ENCODE measurements around the gene CCN6.
"Not testable (repeated sequence)": the region's sequence is repeated elsewhere in the genome, so short reads cannot be mapped to it uniquely, and the experiment has no call there.

CCN6 gene

DNA sequence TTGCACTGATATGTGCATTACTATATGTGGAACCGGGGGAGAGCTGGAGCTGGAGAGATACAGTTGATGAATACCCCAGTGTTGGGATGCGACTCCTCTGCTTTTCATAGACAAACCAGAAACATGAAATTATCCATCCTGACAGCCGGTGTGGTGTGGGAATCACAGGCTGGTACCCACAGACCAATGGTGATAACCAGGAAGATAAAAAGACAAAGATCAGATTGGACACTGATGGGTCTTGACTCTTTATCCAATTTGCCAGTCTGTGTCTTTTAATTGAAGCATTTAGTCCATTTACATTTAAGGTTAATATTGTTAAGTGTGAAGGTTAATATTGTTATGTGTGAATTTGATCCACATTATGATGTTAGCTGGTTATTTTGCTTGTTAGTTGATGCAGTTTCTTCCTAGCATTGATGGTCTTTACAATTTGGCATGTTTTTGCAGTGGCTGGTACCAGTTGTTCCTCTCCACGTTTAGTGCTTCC, 2.6 kb upstream of the CCN6 start:
- not testable (repeated sequence) for DNase-seq (ENCODE audit: low read depth in 2 of 2)

- no peak for DNase-seq (ENCODE audit: low read depth in 2 of 2)
Measured at GRCh38 chr6:112054555-112055190, 769 bp downstream of the CCN6 start.

- DNase-seq (ENCODE audit: low read depth in 2 of 2), result no peak
Measured at GRCh38 chr6:112058243-112059032, 4.5 kb downstream of the CCN6 start.

DNA sequence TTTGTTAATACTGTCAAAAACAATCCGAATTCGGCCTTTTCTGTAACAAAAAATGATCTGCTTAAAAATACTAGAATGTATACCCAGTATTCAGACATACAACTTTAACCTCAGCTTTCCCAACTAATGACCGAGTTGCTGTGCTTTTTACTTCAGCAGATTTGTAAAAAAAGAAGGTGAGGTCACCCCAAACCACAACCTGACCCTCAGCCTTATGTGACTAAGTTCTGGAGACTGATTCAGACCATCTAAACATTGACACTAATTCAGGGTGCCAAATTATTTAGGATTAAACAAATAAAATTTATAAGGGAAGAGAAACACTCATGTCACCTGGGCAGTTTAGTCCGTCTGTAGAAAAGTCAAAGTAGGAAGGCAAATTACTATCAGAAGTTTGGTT, 7.7 kb downstream of the CCN6 start:
- DNase-seq (ENCODE audit: low read depth in 2 of 2), result no peak

GRCh38 chr6:112062966-112063365, 9.1 kb downstream of the CCN6 start:
- no peak for DNase-seq (ENCODE audit: low read depth in 2 of 2)

DNA sequence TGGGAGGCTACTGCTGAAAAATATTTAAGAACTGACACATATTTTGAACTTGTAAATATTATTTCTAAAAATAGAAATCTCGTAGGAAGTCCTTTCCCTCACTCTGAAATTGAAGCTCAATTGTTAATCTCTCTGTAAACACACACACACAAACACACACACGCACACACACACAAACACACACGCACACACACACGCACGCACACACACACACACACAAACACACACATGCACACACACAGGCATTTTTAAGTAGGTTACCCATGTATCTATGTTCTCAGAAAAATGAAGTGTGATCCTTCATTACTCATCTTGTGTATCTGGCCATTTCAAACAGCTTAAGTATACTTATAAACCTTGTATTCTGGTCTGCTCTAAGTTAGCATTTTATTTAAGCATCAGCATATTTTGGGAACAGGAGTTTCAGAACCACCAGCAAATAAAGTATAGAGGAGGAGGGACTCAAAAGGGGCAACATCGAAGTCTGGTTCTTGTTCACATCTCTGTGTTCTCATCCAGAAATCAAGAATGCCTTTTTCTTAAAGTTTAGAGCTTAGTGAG, 11.6 kb downstream of the CCN6 start:
- no peak for DNase-seq (ENCODE audit: low read depth in 2 of 2)

DNA sequence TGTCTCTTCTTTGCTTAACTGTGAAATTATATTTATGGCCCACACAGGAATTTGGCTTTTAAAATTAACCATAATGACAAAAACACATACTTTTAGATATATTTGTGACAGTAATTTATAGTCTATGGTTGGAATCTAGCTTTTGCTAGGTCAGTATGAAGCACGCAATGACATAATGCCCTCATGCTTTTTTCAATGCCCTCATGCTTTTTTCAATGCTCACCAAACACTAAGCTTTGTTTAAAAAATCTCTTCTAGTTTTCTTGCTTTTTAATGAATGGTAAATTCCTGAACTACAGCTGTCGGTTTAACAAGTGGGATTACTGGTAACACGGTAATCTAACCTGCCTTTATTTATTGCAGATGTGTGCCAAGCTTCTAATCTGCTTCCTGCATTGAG, 12.7 kb downstream of the CCN6 start:
- DNase-seq (ENCODE audit: low read depth in 2 of 2), result no peak

DNA sequence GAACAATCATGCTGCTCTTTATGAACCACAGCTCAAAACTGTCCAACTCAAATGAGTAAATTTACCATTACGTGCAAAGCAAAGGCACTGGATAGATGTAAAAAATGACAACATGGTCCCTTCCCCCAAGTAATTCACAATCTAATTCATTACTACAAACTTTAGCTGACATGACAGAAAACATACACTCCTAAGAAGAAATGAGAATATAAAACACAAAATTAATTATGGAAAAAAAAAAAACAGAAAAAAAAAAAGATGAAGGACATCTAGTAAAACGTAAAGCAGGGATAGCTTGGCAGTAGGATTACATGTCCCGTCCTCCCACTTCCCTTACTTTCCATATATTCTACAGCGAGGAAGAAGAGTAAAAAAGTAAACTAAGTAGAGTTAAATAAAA, 27.7 kb downstream of the CCN6 start:
- no peak for DNase-seq (ENCODE audit: low read depth in 2 of 2)

GRCh38 chr6:112085286-112086065, 31.6 kb downstream of the CCN6 start:
- no peak for DNase-seq (ENCODE audit: low read depth in 2 of 2)

DNA sequence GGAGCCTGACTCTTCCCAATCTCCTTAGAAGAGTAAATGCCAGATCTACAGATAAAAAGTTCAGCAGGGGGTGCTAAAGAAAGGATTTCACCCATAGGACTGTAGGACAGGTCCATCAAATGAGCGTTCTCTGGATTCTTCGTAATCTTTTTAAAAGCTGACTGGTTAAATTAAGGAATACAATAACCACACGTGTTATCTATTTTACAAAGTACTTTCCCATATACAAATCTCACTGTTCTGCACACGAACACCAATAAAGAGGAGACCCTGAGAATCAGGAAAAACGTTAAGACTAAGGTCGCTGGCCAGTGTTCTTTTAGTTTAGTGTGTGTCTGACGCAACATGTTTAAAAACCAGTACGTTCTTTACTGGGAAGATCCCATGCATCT, 32.8 kb downstream of the CCN6 start:
- DNase-seq (ENCODE audit: low read depth in 2 of 2), result no peak

- DNase-seq (ENCODE audit: low read depth in 2 of 2), result peak; percentile 85 to 86
Measured at GRCh38 chr6:112087136-112087911, 33.4 kb downstream of the CCN6 start, which contains the start of the genes FAM229B and TUBE1. Gene FAM229B (plus strand): TSS chr6:112087591. CDS start chr6:112099284, 11,693 bp downstream. Gene TUBE1 (minus strand): TSS chr6:112087482. CDS start chr6:112087434, 48 bp downstream.

GRCh38 chr6:112087916-112088315, 34.0 kb downstream of the CCN6 start:
- no peak for DNase-seq (ENCODE audit: low read depth in 2 of 2)

GRCh38 chr6:112096901-112097300, 43.0 kb downstream of the CCN6 start:
- DNase-seq (ENCODE audit: low read depth in 2 of 2), result no peak

- DNase-seq (ENCODE audit: low read depth in 2 of 2), result no peak
Measured at GRCh38 chr6:112100561-112100960, 46.7 kb downstream of the CCN6 start.

GRCh38 chr6:112106026-112106425, 52.1 kb downstream of the CCN6 start:
- DNase-seq (ENCODE audit: low read depth in 2 of 2), result not testable (repeated sequence)

GRCh38 chr6:112106562-112106961, 52.7 kb downstream of the CCN6 start:
- DNase-seq (ENCODE audit: low read depth in 2 of 2), result no peak

GRCh38 chr6:112109262-112109661, 55.4 kb downstream of the CCN6 start:
- no peak for DNase-seq (ENCODE audit: low read depth in 2 of 2)

DNA sequence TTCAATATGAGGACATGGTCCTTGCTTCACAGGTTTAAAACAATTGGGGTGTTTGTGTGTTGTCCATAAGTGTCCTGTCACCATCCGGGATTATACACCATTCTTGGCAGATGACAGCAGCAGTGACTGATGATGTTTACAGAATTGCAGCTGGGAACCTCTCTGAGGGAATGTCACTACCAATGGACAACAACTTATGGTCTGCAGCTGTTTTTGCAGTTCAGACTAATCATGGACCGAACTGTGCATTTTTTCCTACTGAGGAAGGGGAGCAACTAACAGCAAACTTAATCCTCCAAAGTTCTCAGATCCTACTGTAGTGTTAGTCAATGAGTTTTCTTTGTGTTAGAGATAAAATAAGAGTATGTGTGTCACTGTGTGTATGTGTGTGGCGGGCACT, 59.5 kb downstream of the CCN6 start:
- DNase-seq (ENCODE audit: low read depth in 2 of 2), result no peak

GRCh38 chr6:112113918-112114317, 60.0 kb downstream of the CCN6 start:
- no peak for DNase-seq (ENCODE audit: low read depth in 2 of 2)

DNA sequence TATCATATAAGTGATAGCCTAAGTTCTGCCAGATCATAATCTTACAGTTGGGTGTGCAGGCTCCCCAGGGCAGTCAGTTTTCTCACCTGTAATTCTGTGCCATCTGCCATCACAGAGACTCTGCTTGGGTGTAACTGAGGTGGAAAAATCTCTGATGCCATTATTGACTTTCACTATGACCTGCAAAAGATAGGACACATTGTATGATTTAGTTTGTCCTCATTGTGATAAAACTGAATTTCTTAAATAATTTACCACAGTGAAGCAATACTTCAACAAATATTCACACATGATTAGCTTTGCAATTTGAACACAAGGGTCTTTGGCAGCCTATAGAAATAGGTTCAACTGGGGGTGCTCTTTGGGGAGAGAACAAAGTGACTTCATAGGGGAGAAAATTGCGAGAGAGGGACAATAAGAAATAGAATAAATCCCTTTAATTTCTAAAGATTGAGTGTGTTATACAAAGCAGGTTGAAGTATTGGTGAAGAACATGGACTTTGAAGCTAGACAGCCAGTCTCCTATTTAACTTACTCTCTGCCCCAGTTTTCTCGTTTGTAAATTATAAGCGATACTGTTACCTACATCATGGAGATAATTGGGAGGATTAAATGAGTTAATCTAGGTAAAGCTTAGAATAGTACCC, 60.8 kb downstream of the CCN6 start:
- no peak for DNase-seq (ENCODE audit: low read depth in 2 of 2)

GRCh38 chr6:112116221-112116620, 62.3 kb downstream of the CCN6 start:
- DNase-seq (ENCODE audit: low read depth in 2 of 2), result no peak

Data from stimulated activated CD8-positive, alpha-beta memory T cell treated with anti-CD3 and anti-CD28 coated beads, Interleukin-7, amount 100 ng/mL, for 4 hours (primary cell).